ENCODE data around the gene CREG1. TPM values are rescaled to one million over a fixed set of nuclear protein-coding genes. Genes with fewer than 3 reads are reported as not detected.
"Not testable (repeated sequence)": the region's sequence is repeated elsewhere in the genome, so short reads cannot be mapped to it uniquely, and the experiment has no call there.

Gene CREG1
- total RNA-seq, 8 experiments from 2014 or later, result 22.1 to 377 (median 44.7) TPM

DNA sequence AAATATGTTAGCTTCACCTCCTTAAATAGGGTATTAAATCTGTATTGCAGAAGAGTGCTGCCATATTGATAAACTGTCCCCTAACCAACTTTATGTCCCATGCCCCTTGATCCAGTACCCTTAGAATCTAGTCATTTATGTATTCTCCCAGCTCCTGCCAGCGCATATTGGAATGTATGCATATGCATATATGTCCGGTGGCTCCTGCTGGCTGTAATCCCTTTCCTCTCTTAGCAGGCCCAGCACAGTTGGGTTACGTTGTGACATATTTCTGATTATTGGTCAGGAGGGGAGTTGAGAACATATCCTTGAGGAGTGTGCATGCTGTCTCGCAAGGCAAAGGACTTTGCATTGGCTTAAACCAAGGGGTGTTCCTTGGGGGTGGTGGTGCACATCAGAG lies 29.2 kb upstream of the CREG1 start:
- peak in 3 of 8 experiments; percentile 34 to 87 (median 53) for ATAC-seq (replicated peaks in 6 of 8)
- H3K27ac ChIP-seq, result no peak overlapping the region
- 7 to 100% (median 89%) methylated on average over 1 to 4 of the region's 4 CpGs; no CpG with 5 or more reads in 2 of the 10 experiments for WGBS, 10 experiments
- no peak overlapping the region for H3K4me3 ChIP-seq
- peaks cover 0 to 4% of the 10 kb centered on the region in 2 donors for H3K4me1 ChIP-seq (replicated peaks in 1 of 2)
- in situ Hi-C loops (cut with MboI; ENCODE audit: low pct_unique_long_range_greater_than_20kb in 2 of 9, low sequenced_read_pairs in 9 of 9, unreplicated experiment in 9 of 9), result loop anchor here in 1 of 9 experiments (25.0 kb wide), 1 partner anchor 205 kb away; no protein-coding TSS in a partner anchor

DNA sequence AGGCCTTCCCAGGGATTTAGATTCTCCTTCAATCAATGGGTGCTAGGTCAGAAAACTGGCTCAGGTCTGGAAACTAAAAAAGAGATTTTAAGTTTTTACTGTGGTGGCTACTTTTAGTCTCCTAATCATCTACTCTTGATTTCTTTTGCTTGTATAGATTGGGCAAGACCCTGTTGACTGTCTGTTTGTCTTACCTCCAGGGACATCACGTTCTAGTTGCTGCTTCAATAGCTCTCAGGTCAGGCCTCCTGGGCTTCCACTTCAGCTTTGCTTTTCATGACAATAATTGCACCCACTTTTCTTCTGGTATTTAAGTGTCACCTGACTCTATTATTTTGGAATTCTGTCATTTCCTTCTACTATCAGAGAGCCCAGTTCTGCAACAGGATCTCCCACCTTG lies 28.5 kb upstream of the CREG1 start:
- no peak overlapping the region for H3K4me3 ChIP-seq
- H3K4me1 ChIP-seq (replicated peaks in 1 of 2), result peaks cover 0 to 4% of the 10 kb centered on the region in 2 donors
- in situ Hi-C loops (cut with MboI; ENCODE audit: low pct_unique_long_range_greater_than_20kb in 2 of 9, low sequenced_read_pairs in 9 of 9, unreplicated experiment in 9 of 9), result loop anchor here in 1 of 9 experiments (25.0 kb wide), 1 partner anchor 205 kb away; no protein-coding TSS in a partner anchor
- 0 to 93% (median 68%) methylated on average over 1 of the region's 1 CpG; no CpG with 5 or more reads in 2 of the 10 experiments for WGBS, 10 experiments
- H3K27ac ChIP-seq, result no peak overlapping the region
- ATAC-seq (replicated peaks in 6 of 8), result no peak

DNA sequence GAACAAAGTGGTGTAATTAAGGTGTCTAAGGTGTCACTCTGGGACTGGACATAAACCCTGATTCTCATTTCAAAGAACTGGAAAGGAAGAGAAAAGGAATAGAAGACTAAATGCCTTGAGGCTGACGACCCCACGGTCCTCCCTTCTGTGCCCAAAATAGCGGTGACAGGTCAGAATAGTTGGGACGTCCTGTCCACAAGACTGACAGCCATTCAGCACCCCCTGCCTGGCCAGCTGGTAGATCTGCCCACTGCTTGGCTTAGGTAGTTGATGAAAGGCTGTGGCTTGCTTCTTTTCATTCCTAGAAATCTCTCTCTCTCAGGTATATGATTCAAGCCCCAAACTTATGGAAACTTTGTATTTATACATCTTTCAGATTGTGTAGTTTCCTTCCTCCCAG lies 26.4 kb upstream of the CREG1 start:
- Histone ChIP-seq H3K4me1 (replicated peaks in 1 of 2) (peaks cover 0 to 4% of the 10 kb centered on the region in 2 donors), H3K27ac (no peak overlapping the region), H3K4me3 (no peak overlapping the region)
- in situ Hi-C loops (cut with MboI; ENCODE audit: low pct_unique_long_range_greater_than_20kb in 2 of 9, low sequenced_read_pairs in 9 of 9, unreplicated experiment in 9 of 9), result loop anchor here in 1 of 9 experiments (25.0 kb wide), 1 partner anchor 207 kb away; no protein-coding TSS in a partner anchor
- no peak for ATAC-seq (replicated peaks in 6 of 8)
- WGBS, 10 experiments, result 0 to 100% (median 74%) methylated on average over 1 to 4 of the region's 4 CpGs; no CpG with 5 or more reads in 2 of the 10 experiments

DNA sequence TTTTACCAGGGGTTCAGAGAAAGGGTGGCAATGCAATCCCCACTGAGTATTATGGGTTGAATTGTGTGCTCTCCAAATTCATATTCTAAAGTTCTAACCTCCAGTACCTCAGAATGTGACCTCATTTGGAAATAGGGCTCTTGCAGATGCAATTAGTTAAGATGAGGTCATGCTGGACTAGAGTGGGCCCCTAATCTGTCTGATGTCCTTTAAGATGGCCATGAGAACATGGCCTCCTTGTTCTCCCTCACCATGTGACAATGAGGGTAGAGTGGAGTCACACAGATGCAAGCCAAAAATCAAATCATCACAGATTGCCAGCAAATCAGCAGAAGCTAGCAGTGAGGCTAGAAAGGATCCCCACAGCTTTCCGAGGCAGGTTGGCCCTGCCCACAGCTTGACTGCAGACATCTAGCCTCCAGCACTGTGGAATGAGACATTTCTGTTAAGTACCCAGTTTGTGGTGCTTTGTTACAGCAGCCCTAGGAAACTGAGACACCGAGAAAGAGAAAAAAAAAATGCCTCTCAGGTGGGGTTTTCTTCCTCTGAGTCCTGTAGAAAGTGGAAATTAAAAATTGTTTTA lies 25.5 kb upstream of the CREG1 start:
- 17 to 100% (median 72%) methylated on average over 1 to 2 of the region's 2 CpGs; no CpG with 5 or more reads in 4 of the 10 experiments for WGBS, 10 experiments
- ATAC-seq (replicated peaks in 6 of 8), result peak in 3 of 8 experiments; percentile 21 to 63 (median 38)

DNA sequence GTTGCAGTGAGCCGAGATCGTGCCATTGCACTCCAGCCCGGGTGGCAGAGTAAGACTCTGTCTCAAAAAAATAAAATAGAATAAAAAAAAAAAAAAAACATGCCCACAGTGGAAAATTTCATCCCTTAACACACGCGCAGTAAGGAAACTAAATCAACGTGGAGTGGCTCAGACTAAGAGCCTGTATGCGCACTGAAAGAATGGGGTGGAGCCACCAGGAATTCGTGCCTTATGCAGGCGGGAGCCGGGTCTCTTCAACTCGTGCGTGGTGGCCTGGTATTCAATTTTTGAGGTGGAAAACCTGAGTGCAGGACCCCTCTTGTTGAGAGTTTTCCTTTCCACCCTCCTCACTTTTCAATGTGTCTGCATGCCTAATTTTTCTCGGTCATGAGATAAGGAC lies 22.1 kb upstream of the CREG1 start:
- ATAC-seq (replicated peaks in 6 of 8), result peak in 1 of 8 experiments; percentile 35
- Histone ChIP-seq H3K4me3 (no peak overlapping the region), H3K4me1 (replicated peaks in 1 of 2) (no peaks in the 10 kb centered on the region), H3K27ac (no peak overlapping the region)
- in situ Hi-C loops (cut with MboI; ENCODE audit: low pct_unique_long_range_greater_than_20kb in 2 of 9, low sequenced_read_pairs in 9 of 9, unreplicated experiment in 9 of 9), result loop anchor here in 1 of 9 experiments (25.0 kb wide), 1 partner anchor 212 kb away; no protein-coding TSS in a partner anchor
- WGBS, 10 experiments, result 11 to 90% (median 78%) methylated on average over 2 to 13 of the region's 13 CpGs; no CpG with 5 or more reads in 1 of the 10 experiments

More for the DNA sequence above, 25.5 kb upstream of the CREG1 start:
- no peaks in the 10 kb centered on the region for H3K4me1 ChIP-seq (replicated peaks in 1 of 2)
- H3K4me3 ChIP-seq, result no peak overlapping the region
- no peak overlapping the region for H3K27ac ChIP-seq
- in situ Hi-C loops (cut with MboI; ENCODE audit: low pct_unique_long_range_greater_than_20kb in 2 of 9, low sequenced_read_pairs in 9 of 9, unreplicated experiment in 9 of 9), result loop anchor here in 1 of 9 experiments (25.0 kb wide), 1 partner anchor 208 kb away; no protein-coding TSS in a partner anchor

DNA sequence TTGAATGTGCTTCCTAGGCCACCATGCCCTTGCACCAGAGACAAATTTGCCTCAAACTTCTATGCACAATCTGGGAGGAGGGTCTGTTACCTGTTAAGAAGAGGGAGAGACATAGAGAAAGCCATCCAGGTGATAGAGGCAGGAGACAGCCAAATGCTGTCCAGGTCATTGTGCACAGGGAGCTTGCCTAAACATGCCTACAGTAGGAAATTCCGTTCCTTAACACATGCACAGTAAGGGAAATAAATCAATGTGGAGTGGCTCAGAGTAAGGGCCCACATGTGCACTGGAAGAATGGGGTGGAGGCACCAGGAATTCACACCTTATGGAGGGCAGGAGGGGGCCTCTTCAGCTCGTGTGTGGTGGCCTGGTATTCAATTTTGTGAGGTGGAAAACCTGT lies 19.5 kb upstream of the CREG1 start:
- 0 to 100% (median 57%) methylated on average over 1 to 2 of the region's 2 CpGs; no CpG with 5 or more reads in 5 of the 10 experiments for WGBS, 10 experiments
- peak in 1 of 8 experiments; percentile 46 for ATAC-seq (replicated peaks in 6 of 8)
- in situ Hi-C loops (cut with MboI; ENCODE audit: low pct_unique_long_range_greater_than_20kb in 2 of 9, low sequenced_read_pairs in 9 of 9, unreplicated experiment in 9 of 9), result no loop called here
- Histone ChIP-seq H3K4me1 (replicated peaks in 1 of 2) (peaks cover 0 to 2% of the 10 kb centered on the region in 2 donors), H3K27ac (no peak overlapping the region), H3K4me3 (no peak overlapping the region)

DNA sequence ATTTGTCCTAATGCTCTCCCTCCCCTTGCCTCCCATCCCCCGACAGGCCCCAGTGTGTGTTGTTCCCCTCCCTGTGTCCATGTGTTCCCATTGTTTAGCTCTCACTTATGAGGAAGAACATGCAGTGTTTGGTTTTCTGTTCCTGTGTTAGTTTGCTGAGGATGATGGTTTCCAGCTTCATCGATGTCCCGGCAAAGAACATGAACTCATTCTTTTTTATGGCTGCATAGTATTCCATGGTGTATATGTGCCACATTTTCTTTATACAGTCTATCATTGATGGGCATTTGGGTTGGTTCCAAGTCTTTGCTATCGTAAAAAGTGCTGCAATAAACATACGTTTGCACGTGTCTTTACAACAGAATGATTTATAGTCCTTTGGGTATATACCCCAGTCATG lies 17.1 kb upstream of the CREG1 start:
- 37 to 98% (median 67%) methylated on average over 1 to 6 of the region's 6 CpGs; no CpG with 5 or more reads in 2 of the 10 experiments for WGBS, 10 experiments
- ATAC-seq (replicated peaks in 6 of 8); H3K4me1 ChIP-seq (replicated peaks in 1 of 2); H3K4me3 ChIP-seq; H3K27ac ChIP-seq; in situ Hi-C loops (cut with MboI; ENCODE audit: low pct_unique_long_range_greater_than_20kb in 2 of 9, low sequenced_read_pairs in 9 of 9, unreplicated experiment in 9 of 9): not testable (repeated sequence)

DNA sequence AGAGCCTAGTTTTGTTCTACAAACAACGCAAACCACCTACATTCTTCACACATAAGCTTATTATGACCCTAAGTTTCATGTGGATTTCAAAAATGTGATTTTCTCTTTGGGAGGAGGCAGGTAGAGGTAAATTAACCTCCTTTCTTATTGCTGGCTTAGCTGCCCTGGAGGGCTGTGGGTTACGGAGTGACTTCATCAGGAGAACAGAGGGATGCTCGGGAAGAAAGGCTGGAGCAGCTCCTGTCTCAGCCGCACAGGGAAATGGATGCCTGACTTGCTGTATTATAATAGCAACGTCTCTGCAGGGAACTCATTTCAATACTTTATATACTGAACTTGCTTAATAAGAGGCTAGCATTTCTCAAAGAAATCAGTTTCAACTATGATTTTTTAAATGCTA lies 14.1 kb upstream of the CREG1 start:
- 31 to 100% (median 62%) methylated on average over 1 to 5 of the region's 5 CpGs; no CpG with 5 or more reads in 1 of the 10 experiments for WGBS, 10 experiments
- ATAC-seq (replicated peaks in 6 of 8), result peak in 4 of 8 experiments; percentile 51 to 66 (median 59)

DNA sequence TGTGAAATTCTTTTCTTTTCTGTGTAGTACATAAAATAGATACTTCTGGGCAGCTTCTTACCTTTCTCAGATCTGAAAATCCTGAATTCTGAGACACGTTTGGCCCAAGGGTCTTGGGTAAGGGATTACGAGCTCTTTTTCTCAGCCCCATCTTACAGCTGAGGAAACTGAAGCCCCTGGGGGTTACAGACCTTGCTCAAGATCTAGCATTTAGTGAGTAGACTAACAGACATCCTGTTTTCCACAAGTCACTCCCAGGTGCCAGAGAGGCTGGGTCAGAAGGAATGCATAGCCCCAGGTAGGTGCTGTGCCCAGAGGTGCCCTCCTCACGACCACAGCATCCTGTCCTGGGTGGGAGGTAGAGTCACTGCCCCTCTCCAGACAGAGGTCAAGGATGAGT lies 13.2 kb upstream of the CREG1 start:
- Histone ChIP-seq H3K4me3 (no peak overlapping the region), H3K27ac (no peak overlapping the region), H3K4me1 (replicated peaks in 1 of 2) (peaks cover 6 to 9% of the 10 kb centered on the region in 2 donors)
- ATAC-seq (replicated peaks in 6 of 8), result no peak
- in situ Hi-C loops (cut with MboI; ENCODE audit: low pct_unique_long_range_greater_than_20kb in 2 of 9, low sequenced_read_pairs in 9 of 9, unreplicated experiment in 9 of 9), result no loop called here
- 82 to 100% (median 92%) methylated on average over 2 to 3 of the region's 3 CpGs; no CpG with 5 or more reads in 6 of the 10 experiments for WGBS, 10 experiments

More for the DNA sequence above, 14.1 kb upstream of the CREG1 start:
- Histone ChIP-seq H3K4me1 (replicated peaks in 1 of 2) (peaks cover 6 to 9% of the 10 kb centered on the region in 2 donors), H3K4me3 (no peak overlapping the region), H3K27ac (no peak overlapping the region)
- in situ Hi-C loops (cut with MboI; ENCODE audit: low pct_unique_long_range_greater_than_20kb in 2 of 9, low sequenced_read_pairs in 9 of 9, unreplicated experiment in 9 of 9), result no loop called here

DNA sequence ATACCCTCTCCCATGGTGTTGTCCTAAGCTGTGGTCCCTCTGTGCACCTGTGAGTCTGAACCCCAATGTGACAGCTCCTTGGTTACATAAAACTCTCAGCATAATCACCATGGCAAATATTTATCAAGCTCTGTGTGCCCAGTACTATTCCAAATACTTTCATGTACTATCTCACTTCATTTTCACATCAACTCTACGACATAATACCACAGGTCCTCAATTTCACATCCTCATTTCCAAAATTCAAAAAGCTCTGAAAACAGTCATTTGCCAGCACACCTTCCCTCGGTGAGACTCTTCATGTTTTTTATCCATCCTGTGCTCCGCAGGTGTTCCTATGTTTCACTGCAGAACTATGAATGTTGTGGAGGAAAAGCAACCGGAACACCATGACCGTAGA lies 12.4 kb upstream of the CREG1 start:
- Histone ChIP-seq H3K4me3 (no peak overlapping the region), H3K27ac (no peak overlapping the region), H3K4me1 (replicated peaks in 1 of 2) (peaks cover 6 to 9% of the 10 kb centered on the region in 2 donors)
- 20 to 100% (median 87%) methylated on average over 1 to 5 of the region's 5 CpGs; no CpG with 5 or more reads in 1 of the 10 experiments for WGBS, 10 experiments
- ATAC-seq (replicated peaks in 6 of 8), result no peak
- in situ Hi-C loops (cut with MboI; ENCODE audit: low pct_unique_long_range_greater_than_20kb in 2 of 9, low sequenced_read_pairs in 9 of 9, unreplicated experiment in 9 of 9), result no loop called here

DNA sequence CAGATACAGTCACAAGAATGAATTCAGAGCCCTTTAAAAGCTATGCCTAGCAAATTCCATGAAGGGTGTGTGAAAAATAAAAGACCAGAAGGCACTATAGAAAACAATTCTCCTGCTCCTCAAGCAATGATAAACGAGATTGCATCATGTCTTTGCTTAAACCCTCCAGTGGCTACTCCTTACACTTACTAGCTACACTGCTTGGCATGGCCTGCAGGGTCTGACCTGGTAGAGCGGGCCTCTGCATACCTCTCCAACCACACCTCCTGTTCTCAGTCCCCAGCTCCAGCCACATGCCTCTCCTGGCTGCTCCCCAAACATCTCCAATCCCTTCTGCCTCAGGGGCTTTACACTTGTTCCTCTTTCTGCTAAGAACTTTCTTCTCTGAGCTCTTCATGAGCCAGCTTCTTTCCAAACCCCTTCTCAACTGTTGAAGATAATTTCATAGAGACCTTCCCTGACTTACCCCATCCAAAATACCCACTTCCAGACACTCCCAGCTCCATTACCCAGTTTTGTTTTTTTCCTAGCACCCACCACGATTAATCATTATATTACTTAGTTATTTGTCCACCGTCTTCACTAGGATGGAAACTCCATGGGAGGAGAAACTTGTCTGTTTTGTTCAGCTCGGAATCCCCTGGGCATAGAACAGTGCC lies 11.2 kb upstream of the CREG1 start:
- 20 to 92% (median 76%) methylated on average over 2 to 5 of the region's 5 CpGs for WGBS, 10 experiments
- peak in 5 of 8 experiments; percentile 16 to 99 (median 89) for ATAC-seq (replicated peaks in 6 of 8)
- Histone ChIP-seq H3K4me1 (replicated peaks in 1 of 2) (peaks cover 6 to 9% of the 10 kb centered on the region in 2 donors), H3K27ac (no peak overlapping the region), H3K4me3 (no peak overlapping the region)
- in situ Hi-C loops (cut with MboI; ENCODE audit: low pct_unique_long_range_greater_than_20kb in 2 of 9, low sequenced_read_pairs in 9 of 9, unreplicated experiment in 9 of 9), result no loop called here

DNA sequence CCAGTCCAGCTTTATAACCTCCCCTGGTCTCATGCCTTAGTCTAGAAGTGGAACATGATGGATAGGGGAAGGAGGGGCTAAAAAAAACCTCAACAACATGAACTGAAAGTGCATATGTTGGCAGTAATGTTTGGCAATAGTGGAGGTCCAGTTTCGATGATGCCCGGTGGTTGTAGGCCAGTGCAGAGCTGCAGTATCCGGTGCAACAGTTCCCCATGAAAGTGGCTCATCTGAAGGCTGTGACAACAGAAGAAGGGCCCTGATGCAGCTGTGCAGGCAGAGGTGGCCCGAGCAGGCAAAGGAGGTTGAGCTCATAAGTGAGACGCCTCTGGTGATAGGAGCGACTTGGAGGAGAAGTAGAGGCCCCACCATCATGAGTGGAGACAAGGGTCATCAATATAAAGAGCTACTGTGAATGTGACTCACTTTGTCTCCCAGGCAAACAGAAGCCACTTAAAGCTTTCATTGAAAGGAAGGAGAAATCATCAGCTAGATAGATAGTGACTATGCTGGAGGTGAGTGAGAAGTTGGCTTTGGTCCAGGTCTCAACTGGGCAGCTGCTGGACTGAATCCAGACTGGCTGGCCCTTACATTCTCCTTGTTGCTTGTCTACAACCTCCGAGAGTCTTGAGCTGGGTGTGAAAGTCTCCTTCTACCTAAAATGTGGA lies 10.2 kb upstream of the CREG1 start:
- peaks cover 6 to 9% of the 10 kb centered on the region in 2 donors for H3K4me1 ChIP-seq (replicated peaks in 1 of 2)
- ATAC-seq (replicated peaks in 6 of 8), result peak in 4 of 8 experiments; percentile 15 to 75 (median 57)
- H3K27ac ChIP-seq, result no peak overlapping the region
- H3K4me3 ChIP-seq, result no peak overlapping the region
- in situ Hi-C loops (cut with MboI; ENCODE audit: low pct_unique_long_range_greater_than_20kb in 2 of 9, low sequenced_read_pairs in 9 of 9, unreplicated experiment in 9 of 9), result no loop called here
- 67 to 100% (median 80%) methylated on average over 1 to 5 of the region's 7 CpGs; no CpG with 5 or more reads in 3 of the 10 experiments for WGBS, 10 experiments
